ENCODE measurements around the gene ZBED5.

DNA sequence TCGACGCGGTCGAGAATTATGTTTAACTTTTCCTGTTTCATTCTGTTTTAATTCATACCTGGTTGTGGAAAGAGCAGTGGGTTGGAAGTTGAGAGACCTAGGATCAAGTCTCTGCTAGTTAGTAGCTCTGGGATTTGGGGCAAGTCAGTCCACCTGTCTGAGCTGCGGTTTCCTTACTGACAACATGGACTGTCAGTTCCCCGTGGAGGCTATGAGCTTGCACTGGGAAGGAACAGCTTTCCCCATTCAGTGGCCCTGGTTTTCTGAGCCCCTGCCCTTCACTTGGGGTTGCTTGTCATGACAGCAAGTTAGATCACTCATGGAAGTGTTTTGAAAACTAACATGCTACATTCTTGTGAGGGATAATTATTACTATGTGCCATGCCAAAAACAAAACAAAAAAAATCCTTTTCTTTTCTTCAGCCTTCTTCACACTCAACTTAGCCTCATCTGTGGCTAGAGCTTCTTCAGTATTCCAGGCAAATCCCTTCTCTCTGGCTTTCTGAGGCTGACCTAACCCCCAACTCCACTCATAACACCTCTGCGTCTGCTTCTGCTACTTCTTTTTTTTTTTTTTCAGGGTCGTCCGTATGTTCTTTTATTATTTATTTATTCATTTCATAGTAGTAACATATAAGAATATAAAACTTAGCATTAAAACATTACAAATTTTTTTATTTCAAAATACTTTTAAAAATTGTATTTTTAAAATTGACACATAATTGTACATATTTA, 43.0 kb upstream of the ZBED5 start:
- TF ChIP-seq, protein P1, sequence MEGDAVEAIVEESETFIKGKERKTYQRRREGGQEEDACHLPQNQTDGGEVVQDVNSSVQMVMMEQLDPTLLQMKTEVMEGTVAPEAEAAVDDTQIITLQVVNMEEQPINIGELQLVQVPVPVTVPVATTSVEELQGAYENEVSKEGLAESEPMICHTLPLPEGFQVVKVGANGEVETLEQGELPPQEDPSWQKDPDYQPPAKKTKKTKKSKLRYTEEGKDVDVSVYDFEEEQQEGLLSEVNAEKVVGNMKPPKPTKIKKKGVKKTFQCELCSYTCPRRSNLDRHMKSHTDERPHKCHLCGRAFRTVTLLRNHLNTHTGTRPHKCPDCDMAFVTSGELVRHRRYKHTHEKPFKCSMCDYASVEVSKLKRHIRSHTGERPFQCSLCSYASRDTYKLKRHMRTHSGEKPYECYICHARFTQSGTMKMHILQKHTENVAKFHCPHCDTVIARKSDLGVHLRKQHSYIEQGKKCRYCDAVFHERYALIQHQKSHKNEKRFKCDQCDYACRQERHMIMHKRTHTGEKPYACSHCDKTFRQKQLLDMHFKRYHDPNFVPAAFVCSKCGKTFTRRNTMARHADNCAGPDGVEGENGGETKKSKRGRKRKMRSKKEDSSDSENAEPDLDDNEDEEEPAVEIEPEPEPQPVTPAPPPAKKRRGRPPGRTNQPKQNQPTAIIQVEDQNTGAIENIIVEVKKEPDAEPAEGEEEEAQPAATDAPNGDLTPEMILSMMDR (IDR thresholded peaks at IDR 0.05) = no peak
- TF ChIP-seq POLR2A (IDR thresholded peaks at IDR 0.05) = no peak
